GM18498 (cell line): ENCODE data around the gene TAP2.
"Not testable (repeated sequence)": the region's sequence is repeated elsewhere in the genome, so short reads cannot be mapped to it uniquely, and the experiment has no call there.

ENCODE experiments used
- ATAC-seq: cut with Tn5 transposase; IDR thresholded peaks from one replicate; pipeline ENCODE4 v1.9.1; 2021; ENCODE audit warnings: mild to moderate bottlenecking, moderate library complexity; ENCODE audit not compliant: unreplicated experiment

Gene TAP2

DNA sequence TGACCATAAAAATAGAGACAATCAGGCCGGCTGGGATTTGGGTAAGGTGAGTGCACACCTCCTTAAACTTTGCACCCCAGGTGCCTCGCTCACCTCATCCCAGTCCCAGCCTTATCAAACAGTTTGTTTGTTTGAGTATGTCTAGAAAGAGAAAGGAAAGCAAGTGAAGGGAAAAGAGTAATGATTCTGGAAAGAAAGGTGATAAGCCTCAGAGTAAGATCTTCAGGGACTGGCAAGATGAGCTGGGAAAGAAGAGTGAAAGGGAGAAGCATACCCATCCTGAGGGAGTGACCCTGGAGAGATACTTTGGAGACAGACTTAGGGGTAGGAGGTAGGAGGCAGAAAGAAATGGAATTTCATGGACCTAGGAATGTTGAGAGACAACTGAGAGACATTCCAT, 1.7 kb downstream of the TAP2 start:
- ATAC-seq: no peak

DNA sequence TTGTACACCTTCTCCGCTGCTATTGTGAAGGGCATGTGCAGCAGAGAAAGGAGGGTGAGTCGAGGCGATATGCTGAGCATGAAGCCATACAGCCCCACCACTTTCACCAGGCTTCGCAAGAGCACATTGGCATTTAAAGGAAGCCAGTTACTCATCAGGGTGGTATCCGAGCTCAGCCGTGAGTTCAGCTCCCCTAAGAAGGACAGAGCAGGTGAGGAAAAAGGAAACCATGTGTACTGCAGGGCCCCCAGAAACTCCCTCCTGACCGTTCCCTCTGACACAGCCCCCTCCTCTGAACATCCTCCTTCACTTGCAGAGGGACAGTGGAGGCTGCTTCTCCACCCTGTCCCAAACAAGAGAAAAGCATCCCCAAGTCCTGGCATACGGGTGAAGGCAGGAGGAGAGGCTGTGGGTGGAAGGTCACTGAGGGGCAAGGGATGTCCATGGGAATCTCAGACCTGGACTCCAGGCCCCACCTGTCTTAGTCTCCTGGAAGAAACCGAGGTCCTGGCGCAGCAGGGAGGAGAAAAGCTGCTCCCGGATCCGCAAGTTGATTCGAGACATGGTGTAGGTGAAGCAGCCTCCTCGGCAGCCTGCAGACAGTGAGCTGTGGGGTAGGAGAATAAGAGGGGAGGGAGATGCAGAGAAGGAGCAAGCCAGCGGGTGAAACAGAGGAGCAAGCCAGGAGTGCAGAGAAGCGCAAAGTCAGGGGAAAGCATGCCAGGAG, 3.2 kb downstream of the TAP2 start:
- no peak for ATAC-seq

DNA sequence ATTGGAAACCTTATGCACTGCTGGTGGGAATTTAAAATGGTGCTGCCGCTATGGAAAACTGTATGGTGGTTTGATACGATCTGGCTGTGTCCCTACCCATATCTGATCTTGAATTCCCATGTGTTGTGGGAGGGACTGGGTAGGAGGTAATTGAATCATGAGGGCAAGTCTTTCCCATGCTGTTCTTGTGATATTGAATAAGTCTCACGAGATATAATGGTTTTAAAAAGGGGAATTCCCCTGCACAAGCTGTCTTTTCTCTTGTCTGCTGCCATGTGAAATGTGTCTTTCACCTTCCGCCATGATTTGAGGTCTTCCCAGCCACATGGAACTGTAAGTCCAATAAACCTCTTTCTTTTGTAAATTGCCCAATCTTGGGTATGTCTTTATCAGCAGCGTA, 4.9 kb downstream of the TAP2 start:
- no peak for ATAC-seq

DNA sequence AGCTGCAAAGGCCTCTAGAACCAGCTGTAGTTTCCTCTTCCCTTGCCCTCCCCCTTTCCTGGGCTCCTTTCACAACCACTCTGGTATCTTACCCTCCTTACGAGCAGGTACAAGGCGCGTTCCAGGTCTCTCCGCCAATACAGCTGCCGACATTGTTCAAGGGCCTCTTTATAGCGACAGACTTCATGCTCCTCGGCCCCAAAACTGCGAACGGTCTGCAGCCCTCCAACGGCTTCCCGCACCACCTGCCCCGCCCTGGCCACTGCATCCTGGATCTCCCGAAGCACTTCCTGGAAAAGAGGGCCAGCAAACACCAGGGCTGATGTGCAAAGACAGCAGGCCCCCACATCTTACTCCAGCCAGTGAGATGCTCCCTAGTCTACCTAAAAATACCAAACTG, 6.0 kb downstream of the TAP2 start:
- no peak for ATAC-seq

- ATAC-seq: no peak
Measured at GRCh38 chr6:32830936-32831335, 7.6 kb downstream of the TAP2 start.

DNA sequence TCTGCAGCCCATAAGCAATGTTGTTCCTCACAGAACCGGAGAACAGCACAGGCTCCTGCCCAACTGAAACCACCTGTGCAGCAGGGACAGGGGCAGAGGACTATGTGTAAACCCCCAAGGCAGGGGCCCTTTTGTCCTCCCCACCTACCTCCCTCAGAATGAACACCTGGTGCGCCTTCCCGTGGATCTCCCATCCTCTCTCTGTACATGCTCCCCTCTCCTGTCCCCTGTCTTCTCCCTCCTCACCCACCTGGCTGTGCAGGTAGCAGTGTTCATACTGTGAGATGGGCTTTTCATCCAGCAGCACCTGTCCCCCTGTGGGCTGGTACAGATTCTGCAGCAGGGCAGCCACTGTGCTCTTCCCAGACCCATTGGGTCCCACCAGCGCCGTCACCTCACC, 8.5 kb downstream of the TAP2 start:
- no peak for ATAC-seq

GRCh38 chr6:32829495-32829894, 9.0 kb downstream of the TAP2 start:
- no peak for ATAC-seq

GRCh38 chr6:32827025-32827424, 11.5 kb downstream of the TAP2 start:
- ATAC-seq: no peak

DNA sequence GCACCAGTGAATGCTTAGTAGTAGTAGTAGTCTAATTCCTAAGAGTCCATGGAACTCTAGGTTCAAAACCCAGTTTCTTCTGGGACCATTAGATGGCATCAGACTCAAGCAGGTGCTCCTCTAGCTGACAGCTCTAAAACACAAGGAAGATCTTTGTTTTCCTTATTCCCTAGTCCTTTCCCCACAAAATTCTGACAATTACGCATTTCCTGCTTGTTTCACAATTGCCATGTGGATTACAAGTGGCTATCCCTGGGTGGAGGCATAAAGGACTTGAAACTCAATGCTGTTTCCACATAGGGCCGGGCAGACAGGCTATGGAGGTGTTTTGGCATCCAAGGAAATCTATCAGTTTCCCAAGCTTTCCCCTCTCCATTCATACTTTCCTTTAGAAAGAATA, 12.6 kb downstream of the TAP2 start:
- no peak for ATAC-seq

DNA sequence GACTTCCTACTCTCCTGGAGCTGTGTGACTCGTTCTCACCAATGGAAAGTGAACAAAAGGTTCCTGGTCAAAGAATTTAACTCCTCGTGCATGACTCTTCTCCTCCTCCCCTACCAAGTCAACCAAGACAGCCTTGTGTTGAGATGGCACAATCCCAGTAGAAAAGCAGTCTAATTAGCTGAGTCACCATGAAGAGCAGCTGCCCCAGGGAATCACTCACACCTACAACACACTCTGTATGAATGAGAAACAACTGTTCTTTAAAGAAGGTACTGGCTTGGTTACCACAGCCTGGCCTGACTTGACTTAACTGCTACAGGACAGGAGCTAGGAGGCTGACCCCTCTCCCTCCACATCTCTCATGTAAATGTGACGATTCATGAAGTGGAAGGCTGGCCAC, 18.8 kb downstream of the TAP2 start:
- no peak for ATAC-seq

- no peak for ATAC-seq
Measured at GRCh38 chr6:32818867-32819266, 19.7 kb downstream of the TAP2 start.

GRCh38 chr6:32816746-32817204, 21.8 kb downstream of the TAP2 start, which contains the start of gene HLA-DOB:
HLA-DOB (minus strand) TSS chr6:32817002; CDS start chr6:32816951, 51 bp downstream.
- peak; percentile 46 for ATAC-seq

DNA sequence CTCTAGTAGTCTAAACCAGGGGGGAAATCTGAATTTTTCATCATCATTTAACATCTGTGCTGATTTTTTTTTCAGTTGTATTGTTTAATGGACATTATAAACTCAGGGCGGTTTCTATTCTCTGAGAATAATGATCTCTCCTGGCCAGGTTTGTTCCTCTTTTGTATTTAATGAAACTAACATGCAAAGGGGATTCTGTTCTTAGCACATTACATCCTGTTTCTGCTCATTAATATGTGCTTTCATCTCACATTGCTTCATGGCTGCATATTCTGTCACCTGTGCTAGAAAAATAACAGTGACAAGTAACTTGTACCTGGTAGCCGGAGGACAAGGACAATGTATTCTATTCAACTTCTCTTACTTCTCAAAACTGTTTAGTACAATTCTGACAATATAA, 22.5 kb downstream of the TAP2 start:
- no peak for ATAC-seq

DNA sequence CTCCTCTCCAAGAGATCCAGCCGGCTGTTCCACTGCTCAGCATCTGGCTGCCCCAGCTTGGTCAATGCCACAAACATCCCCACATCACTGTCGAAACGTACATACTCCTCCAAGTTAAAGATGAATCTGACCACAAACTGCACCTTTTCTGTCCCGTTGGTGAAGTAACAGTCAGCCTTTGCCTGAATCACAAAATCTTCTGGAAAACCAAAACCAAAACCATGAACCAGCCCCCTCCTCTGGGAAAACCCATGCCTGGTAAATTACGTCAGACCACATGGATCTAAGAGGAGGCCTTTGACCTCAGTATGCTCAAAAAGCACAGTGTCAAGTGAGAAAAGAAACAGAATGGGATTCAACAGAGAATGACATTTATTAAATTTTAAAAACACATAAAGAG, 23.4 kb downstream of the TAP2 start:
- no peak for ATAC-seq

DNA sequence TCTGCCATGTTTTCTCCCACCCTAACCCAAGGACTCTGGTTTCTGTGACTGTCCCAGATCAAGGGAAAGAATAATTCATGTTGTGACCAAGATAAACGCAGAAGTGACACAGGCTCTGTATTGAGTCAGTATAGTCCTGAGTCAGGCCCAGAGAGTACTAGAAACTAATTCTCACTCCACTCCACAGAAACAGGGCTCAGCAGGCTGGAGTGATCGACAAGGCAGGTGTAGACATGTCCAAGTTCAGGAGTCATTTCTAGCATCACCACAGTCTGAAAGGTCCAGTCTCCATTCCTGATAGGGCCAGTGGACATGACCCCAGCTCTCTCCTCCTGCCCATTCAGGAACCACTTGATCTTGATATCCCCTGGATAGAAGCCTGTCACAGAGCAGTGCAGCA, 24.4 kb downstream of the TAP2 start:
- no peak for ATAC-seq

- ATAC-seq: no peak
Measured at GRCh38 chr6:32809171-32809570, 29.4 kb downstream of the TAP2 start.

DNA sequence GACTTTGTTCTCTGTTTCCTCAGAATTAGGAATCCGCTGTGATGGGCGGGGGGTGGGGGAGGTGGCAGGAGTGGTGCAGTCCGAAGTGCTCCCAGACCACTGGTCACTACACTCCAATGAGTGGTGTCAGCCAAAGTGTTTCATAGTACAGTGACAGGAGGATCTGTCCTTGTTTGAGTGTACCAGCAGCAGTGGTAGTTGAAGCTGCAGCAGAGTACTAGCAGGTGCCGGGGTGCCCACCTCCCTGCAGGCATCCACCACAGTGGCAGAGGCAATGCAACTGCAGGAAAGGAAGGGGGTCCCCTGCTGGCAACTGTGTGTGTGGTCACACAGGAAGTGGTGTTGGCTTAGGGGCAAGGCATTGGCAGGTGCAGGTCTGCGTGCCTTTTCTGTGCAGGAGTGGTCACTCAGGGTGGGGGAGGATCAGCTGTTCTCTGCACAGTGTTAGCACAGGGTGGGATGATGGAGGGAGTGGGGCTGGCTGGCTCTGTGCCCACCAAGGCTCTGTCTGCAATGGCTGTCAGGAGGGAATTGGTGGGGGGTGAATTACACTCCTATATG, 31.4 kb downstream of the TAP2 start:
- ATAC-seq: no peak

- not testable (repeated sequence) for ATAC-seq
Measured at GRCh38 chr6:32805404-32805803, 33.1 kb downstream of the TAP2 start.

- ATAC-seq: no peak
Measured at GRCh38 chr6:32803416-32803815, 35.1 kb downstream of the TAP2 start.

DNA sequence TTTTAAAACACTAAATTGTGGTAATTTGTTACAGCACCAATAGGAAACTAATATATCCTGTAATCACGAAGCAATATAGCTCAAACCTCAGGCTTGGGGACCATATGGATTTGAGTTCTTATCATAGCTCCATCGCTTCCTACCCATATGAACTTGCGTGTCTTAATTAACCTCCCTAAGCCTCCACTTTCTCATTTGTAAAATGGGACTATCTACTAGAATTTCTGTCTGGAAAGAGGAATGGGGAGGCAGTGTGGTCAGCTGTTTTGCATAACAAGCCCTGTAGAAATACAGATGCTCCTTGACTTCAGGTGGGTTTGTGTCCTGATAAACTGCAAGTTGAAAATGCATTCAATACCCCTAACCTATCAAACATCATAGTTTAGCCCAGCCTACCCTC, 38.8 kb downstream of the TAP2 start:
- no peak for ATAC-seq

GRCh38 chr6:32799168-32799567, 39.4 kb downstream of the TAP2 start:
- no peak for ATAC-seq

DNA sequence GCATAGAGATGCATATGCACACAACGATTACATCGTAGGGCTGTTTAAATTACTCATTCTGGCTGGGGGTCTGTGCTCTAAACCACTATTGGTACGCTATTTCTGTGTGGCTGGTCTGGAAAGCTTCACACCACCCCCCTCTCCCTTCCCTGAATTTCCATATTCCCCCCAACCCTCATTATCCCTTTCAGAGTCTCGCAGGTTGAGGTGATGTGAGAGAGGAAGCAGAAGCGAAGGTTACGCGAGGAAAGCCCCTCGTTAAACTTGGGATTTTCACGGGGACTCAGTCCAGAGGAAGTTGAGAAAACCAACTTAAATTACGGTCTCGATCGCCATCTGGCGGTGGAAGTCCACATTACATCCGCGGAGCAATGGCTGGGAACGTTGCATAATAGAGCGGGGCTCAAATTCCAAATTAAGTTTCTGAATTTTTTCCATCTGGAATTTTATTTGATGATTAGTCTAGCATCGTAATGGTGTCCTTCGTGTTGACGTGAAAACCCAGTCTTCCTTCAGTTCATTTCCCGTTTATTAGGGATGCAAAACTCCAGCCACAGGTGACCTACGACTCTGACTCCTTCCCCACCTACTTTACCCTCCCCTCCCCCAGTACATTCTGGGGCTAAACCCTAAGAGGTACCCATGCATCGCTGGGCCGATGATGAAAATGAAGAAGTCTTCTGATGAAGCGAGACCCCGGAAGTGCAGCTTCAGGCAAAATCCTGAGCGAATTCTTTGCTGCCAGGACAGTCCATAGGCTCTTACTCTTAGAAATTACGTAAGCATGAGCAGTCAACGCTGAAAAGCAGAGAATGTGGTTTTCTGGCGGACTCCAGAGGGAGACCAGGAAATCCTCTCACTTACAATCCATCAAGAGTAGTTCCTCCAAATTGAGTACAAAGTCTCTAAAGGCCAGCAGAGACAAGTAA, 41.4 kb downstream of the TAP2 start:
- ATAC-seq: no peak
